Lung (tissue), 12 donors: ENCODE data around the gene GNG2. TPM values are rescaled to one million over a fixed set of nuclear protein-coding genes. Genes with fewer than 3 reads are reported as not detected.
A peak's percentile ranks its signal among the peaks of the same experiment; 100 is the strongest.

Source experiments
- ATAC-seq: fragments of 200-7000 bp; cut with Tn5 transposase; one replicate; pipeline ENCODE4 v1.9.1; 2020; ENCODE audit warnings: moderate number of reproducible peaks; ENCODE audit not compliant: insufficient read depth, low FRiP score
- DNase-seq, 3 donors: peaks; one replicate each; pipeline ENCODE4 v3.0.0-alpha.2; 2013 to 2017
- H3K27ac ChIP-seq, 2 donors: one replicate each; pipeline ENCODE4 v1.5.1; 2013; ENCODE audit warnings: mild to moderate bottlenecking in 2 of 2, moderate library complexity in 2 of 2, control low read depth in 1 of 2, inconsistent platforms in 1 of 2, low read depth in 1 of 2, low read length in 1 of 2
- H3K27me3 ChIP-seq, 3 donors: one replicate each; pipeline ENCODE4 v1.5.1; 2013; ENCODE audit warnings: low read length in 2 of 3; ENCODE audit not compliant: control insufficient read depth in 3 of 3, insufficient read depth in 3 of 3
- H3K36me3 ChIP-seq, 4 donors: one replicate each; pipeline ENCODE4 v1.5.1; 2013; ENCODE audit warnings: low read length in 4 of 4, mild to moderate bottlenecking in 1 of 4, moderate library complexity in 1 of 4; ENCODE audit not compliant: control insufficient read depth in 4 of 4, insufficient read depth in 4 of 4
- H3K4me1 ChIP-seq, 5 donors: one replicate each; pipeline ENCODE4 v1.5.1; 2013; ENCODE audit warnings: low read length in 5 of 5, mild to moderate bottlenecking in 2 of 5, moderate library complexity in 1 of 5; ENCODE audit not compliant: control insufficient read depth in 5 of 5, insufficient read depth in 5 of 5
- H3K4me3 ChIP-seq: one replicate; pipeline ENCODE4 v1.5.1; 2013; ENCODE audit warnings: mild to moderate bottlenecking, control low read depth, moderate library complexity
- H3K9ac ChIP-seq, 2 donors: one replicate each; pipeline ENCODE4 v1.5.1; 2013; ENCODE audit warnings: low read length in 2 of 2, control low read depth in 1 of 2; ENCODE audit not compliant: insufficient read depth in 1 of 2
- H3K9me3 ChIP-seq, 4 donors: one replicate each; pipeline ENCODE4 v1.5.1; 2013; ENCODE audit warnings: low read length in 3 of 4, mild to moderate bottlenecking in 1 of 4, moderate library complexity in 1 of 4; ENCODE audit not compliant: control insufficient read depth in 4 of 4, insufficient read depth in 3 of 4
- CTCF ChIP-seq: IDR thresholded peaks from 2 replicates; pipeline ENCODE4 v1.5.1; 2012; ENCODE audit warnings: mild to moderate bottlenecking; ENCODE audit errors: control extremely low read depth, extremely low read depth
- WGBS, 2 donors: extraction: QIAGEN DNeasy Blood & Tissue Kit; methylation state at CpG; one replicate each; pipeline ENCODE4 v1.1.7; 2013; 5-methylcytosine and 5-hydroxymethylcytosine counted together
- polyA plus RNA-seq, 2 donors: library from polyadenylated mRNA; stranded (reverse); fragments of 200-250 nt; gene quantifications; one replicate each; pipeline ENCODE4 v1.2.1, GENCODE V29; 2013
- total RNA-seq, 2 donors: library from RNA; depleted of rRNA in 1 of 2; stranded (reverse); fragments of >200 nt in 1 of 2; gene quantifications; one replicate each; pipeline ENCODE4 v1.2.1, GENCODE V29; 2014 to 2021
- donor health status: control.
- donor health status: control.
- donor health status: Bipolar disorder and iron deficiency.
- donor health status: healthy.
- donor health status: DM: yes; HTN: yes; CAD: no.

GNG2 gene
- total and polyA plus RNA-seq, 4 donors = 3.7 to 42.3 (median 21.5) TPM

GRCh38 chr14:51872396-51872795, 12.0 kb downstream of the GNG2 start:
- Histone ChIP-seq H3K36me3 (peaks cover 0 to 2% (median 0%) of the 10 kb centered on the region in 4 donors), H3K27ac (no peak overlapping the region), H3K4me1 (peaks cover 0 to 12% (median 4%) of the 10 kb centered on the region in 5 donors), H3K9me3 (no peaks in the 10 kb centered on the region), H3K9ac (no peak overlapping the region), H3K27me3 (no peaks in the 10 kb centered on the region), H3K4me3 (no peak overlapping the region)
- WGBS, 2 donors = 67 to 86% methylated on average over 3 of the region's 3 CpGs
- TF ChIP-seq CTCF = no peak
- no peak for DNase-seq
- ATAC-seq = no peak

GRCh38 chr14:51873221-51873893, 12.9 kb downstream of the GNG2 start:
- peaks cover 0 to 2% (median 0%) of the 10 kb centered on the region in 4 donors for H3K36me3 ChIP-seq
- peaks cover 0 to 10% (median 4%) of the 10 kb centered on the region in 5 donors for H3K4me1 ChIP-seq
- WGBS, 2 donors = 46 to 53% methylated on average over 2 of the region's 2 CpGs
- H3K4me3 ChIP-seq = no peak overlapping the region
- H3K9ac ChIP-seq = no peak overlapping the region
- TF ChIP-seq CTCF = no peak
- no peaks in the 10 kb centered on the region for H3K9me3 ChIP-seq
- no peaks in the 10 kb centered on the region for H3K27me3 ChIP-seq
- ATAC-seq (no peak), DNase-seq (peak in 2 of 3 donors; percentile 64 to 67)
- no peak overlapping the region for H3K27ac ChIP-seq

- no peak overlapping the region for H3K9ac ChIP-seq
- peaks cover 0 to 7% (median 3%) of the 10 kb centered on the region in 4 donors for H3K36me3 ChIP-seq
- DNase-seq (no peak), ATAC-seq (no peak)
- H3K27ac ChIP-seq = no peak overlapping the region
- H3K9me3 ChIP-seq = no peaks in the 10 kb centered on the region
- H3K27me3 ChIP-seq = no peaks in the 10 kb centered on the region
- WGBS, 2 donors = 89 to 97% methylated on average over 1 of the region's 1 CpG
- H3K4me1 ChIP-seq = peaks cover 0 to 6% (median 0%) of the 10 kb centered on the region in 5 donors
- no peak overlapping the region for H3K4me3 ChIP-seq
- no peak for TF ChIP-seq CTCF
These were observed 17.4 kb downstream of the GNG2 start for GRCh38 chr14:51877810-51878209.
